ENCODE results near the gene INSC. TPM values are rescaled to one million over a fixed set of nuclear protein-coding genes. Genes with fewer than 3 reads are reported as not detected.

The INSC gene
- total RNA-seq, 1 experiment from 2014 or later: not detected

- no TSS peak for BruUV-seq (replicated peaks)
- H3K27ac Mint-ChIP-seq (ENCODE audit: unreplicated experiment): no peak overlapping the region
- H3K4me1 Mint-ChIP-seq (ENCODE audit: low read depth, unreplicated experiment): no peaks in the 10 kb centered on the region
- TF ChIP-seq CTCF (IDR thresholded peaks at IDR 0.05; ENCODE audit: unreplicated experiment): no peak
- intact Hi-C loops (cut with micrococcal nuclease; ENCODE audit: unreplicated experiment): no loop called here
- CTCF ChIA-PET: no interaction called here
- no peaks in the 10 kb centered on the region for H3K36me3 Mint-ChIP-seq (ENCODE audit: insufficient read depth, unreplicated experiment)
- H3K9me3 Mint-ChIP-seq (ENCODE audit: low read depth, unreplicated experiment): no peaks in the 10 kb centered on the region
- H3K4me3 Mint-ChIP-seq (ENCODE audit: low read depth, unreplicated experiment): no peak overlapping the region
- H3K27me3 Mint-ChIP-seq (ENCODE audit: unreplicated experiment): peaks cover 54% of the 10 kb centered on the region
- no peak for DNase-seq
These were observed 3.0 kb downstream of the INSC start for GRCh38 chr11:15117751-15118150.

DNA sequence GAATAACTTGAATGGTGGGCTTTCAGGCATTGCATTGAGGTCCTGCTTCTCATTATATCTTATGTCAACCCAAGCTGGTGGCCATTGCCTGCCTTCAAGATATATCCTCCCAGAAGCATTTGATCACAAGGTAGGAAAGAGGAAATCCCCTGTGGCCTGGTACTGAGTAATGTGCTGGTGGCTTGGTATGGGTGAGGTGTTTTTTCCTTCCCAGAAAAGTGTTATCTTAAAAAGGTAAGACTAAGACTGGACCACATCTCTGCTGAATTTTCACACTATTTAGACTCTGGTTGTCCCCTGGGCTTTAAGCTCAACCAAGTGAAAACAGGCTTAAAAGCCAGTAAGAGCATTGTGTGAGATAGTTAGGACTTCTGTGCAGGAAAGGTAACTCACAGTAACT is 3.7 kb downstream of the INSC start:
- intact Hi-C loops (cut with micrococcal nuclease; ENCODE audit: unreplicated experiment): no loop called here
- Mint-ChIP-seq H3K36me3 (ENCODE audit: insufficient read depth, unreplicated experiment) (no peaks in the 10 kb centered on the region), H3K27ac (ENCODE audit: unreplicated experiment) (no peak overlapping the region), H3K4me1 (ENCODE audit: low read depth, unreplicated experiment) (no peaks in the 10 kb centered on the region), H3K27me3 (ENCODE audit: unreplicated experiment) (peaks cover 54% of the 10 kb centered on the region), H3K4me3 (ENCODE audit: low read depth, unreplicated experiment) (no peak overlapping the region), H3K9me3 (ENCODE audit: low read depth, unreplicated experiment) (no peaks in the 10 kb centered on the region)
- no peak for DNase-seq
- no TSS peak for BruUV-seq (replicated peaks)
- CTCF ChIA-PET: no interaction called here
- no peak for TF ChIP-seq CTCF (IDR thresholded peaks at IDR 0.05; ENCODE audit: unreplicated experiment)

DNA sequence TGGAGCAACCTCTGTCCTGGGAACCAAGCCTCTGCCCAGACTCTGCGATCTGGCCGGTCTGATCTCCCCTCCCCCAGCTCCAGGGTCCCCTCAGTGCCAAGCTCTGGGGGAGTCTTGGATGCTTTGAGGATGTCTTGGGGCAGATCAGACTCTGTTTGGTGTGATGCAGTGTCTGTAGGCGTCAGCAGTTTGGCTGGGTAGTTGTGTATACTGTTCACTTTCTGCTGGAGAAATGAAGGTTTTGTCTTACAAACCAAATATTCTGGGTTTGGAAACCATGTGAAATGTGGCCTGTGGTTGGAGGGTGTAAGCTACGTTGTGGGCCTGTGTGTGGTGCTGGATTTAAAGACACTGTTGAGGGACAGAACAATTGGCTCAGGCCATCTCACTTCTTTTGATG is 4.6 kb downstream of the INSC start:
- H3K4me3 Mint-ChIP-seq (ENCODE audit: low read depth, unreplicated experiment): no peak overlapping the region
- peaks cover 54% of the 10 kb centered on the region for H3K27me3 Mint-ChIP-seq (ENCODE audit: unreplicated experiment)
- H3K36me3 Mint-ChIP-seq (ENCODE audit: insufficient read depth, unreplicated experiment): no peaks in the 10 kb centered on the region
- TF ChIP-seq CTCF (IDR thresholded peaks at IDR 0.05; ENCODE audit: unreplicated experiment): no peak
- no peaks in the 10 kb centered on the region for H3K4me1 Mint-ChIP-seq (ENCODE audit: low read depth, unreplicated experiment)
- H3K9me3 Mint-ChIP-seq (ENCODE audit: low read depth, unreplicated experiment): no peaks in the 10 kb centered on the region
- H3K27ac Mint-ChIP-seq (ENCODE audit: unreplicated experiment): no peak overlapping the region
- intact Hi-C loops (cut with micrococcal nuclease; ENCODE audit: unreplicated experiment): no loop called here
- no TSS peak for BruUV-seq (replicated peaks)
- CTCF ChIA-PET: no interaction called here
- DNase-seq: no peak

- Mint-ChIP-seq H3K27ac (ENCODE audit: unreplicated experiment) (no peak overlapping the region), H3K27me3 (ENCODE audit: unreplicated experiment) (peaks cover 54% of the 10 kb centered on the region), H3K36me3 (ENCODE audit: insufficient read depth, unreplicated experiment) (no peaks in the 10 kb centered on the region), H3K9me3 (ENCODE audit: low read depth, unreplicated experiment) (no peaks in the 10 kb centered on the region), H3K4me1 (ENCODE audit: low read depth, unreplicated experiment) (no peaks in the 10 kb centered on the region), H3K4me3 (ENCODE audit: low read depth, unreplicated experiment) (no peak overlapping the region)
- intact Hi-C loops (cut with micrococcal nuclease; ENCODE audit: unreplicated experiment): no loop called here
- no TSS peak for BruUV-seq (replicated peaks)
- no peak for DNase-seq
- no peak for TF ChIP-seq CTCF (IDR thresholded peaks at IDR 0.05; ENCODE audit: unreplicated experiment)
- CTCF ChIA-PET: no interaction called here
These were observed 5.1 kb downstream of the INSC start for GRCh38 chr11:15119826-15120225.
